ENCODE results near the gene ZNF10. TPM values are rescaled to one million over a fixed set of nuclear protein-coding genes. Genes with fewer than 3 reads are reported as not detected.
A peak's percentile ranks its signal among the peaks of the same experiment; 100 is the strongest.

ZNF10 gene
- total RNA-seq, 1 experiment from 2014 or later = 2.5 TPM

- no peak for DNase-seq (ENCODE audit: low spot score)
These were observed 71.5 kb downstream of the ZNF10 start for GRCh38 chr12:133201888-133202287.

DNA sequence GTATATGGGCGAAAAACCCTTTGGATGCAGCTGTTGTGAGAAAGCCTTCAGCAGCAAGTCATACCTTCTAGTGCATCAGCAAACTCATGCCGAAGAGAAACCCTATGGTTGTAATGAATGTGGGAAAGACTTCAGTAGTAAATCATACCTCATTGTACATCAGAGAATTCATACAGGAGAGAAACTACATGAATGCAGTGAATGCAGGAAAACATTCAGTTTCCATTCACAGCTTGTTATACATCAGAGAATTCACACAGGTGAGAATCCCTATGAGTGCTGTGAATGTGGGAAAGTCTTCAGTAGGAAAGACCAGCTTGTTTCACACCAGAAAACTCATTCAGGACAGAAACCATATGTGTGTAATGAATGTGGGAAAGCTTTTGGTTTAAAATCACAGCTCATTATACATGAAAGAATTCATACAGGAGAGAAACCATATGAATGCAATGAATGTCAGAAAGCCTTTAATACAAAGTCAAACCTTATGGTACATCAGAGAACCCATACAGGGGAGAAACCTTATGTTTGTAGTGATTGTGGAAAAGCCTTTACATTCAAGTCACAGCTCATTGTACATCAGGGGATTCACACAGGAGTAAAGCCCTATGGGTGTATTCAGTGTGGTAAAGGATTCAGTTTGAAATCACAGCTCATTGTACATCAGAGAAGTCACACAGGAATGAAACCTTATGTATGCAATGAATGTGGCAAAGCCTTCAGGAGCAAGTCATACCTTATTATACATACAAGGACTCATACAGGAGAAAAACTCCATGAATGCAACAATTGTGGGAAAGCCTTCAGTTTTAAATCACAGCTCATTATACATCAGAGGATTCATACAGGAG, 72.3 kb downstream of the ZNF10 start:
- no peak for DNase-seq (ENCODE audit: low spot score)

GRCh38 chr12:133203344-133204263, 73.2 kb downstream of the ZNF10 start:
- DNase-seq (ENCODE audit: low spot score) = peak; percentile 30

DNA sequence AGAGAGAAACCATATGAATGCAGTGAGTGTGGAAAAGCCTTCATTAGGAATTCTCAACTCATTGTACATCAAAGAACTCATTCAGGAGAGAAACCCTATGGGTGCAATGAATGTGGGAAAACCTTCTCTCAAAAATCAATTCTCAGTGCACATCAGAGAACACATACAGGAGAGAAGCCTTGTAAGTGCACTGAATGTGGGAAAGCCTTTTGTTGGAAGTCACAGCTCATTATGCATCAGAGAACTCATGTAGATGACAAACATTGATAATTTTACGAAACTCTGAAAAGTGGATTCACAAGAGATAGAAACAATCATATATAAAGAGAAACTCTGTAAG, 73.8 kb downstream of the ZNF10 start:
- DNase-seq (ENCODE audit: low spot score) = no peak

GRCh38 chr12:133206390-133206789, 76.0 kb downstream of the ZNF10 start:
- DNase-seq (ENCODE audit: low spot score) = no peak

Other genes with a start within 250 kb of the ZNF10 start
- gene CHFR, start 243.0 kb upstream of the ZNF10 start, total RNA-seq (2014; rRNA removed; shearing (Covaris generic)) = 7.8 and 8.0 TPM in 2 replicates
- gene ZNF605, start 174.3 kb upstream of the ZNF10 start, total RNA-seq (2014; rRNA removed; shearing (Covaris generic)) = not detected in 2 replicates
- 16.9 and 21.4 TPM in 2 replicates for gene ZNF26, start 144.3 kb upstream of the ZNF10 start, total RNA-seq (2014; rRNA removed; shearing (Covaris generic))
- 4.5 and 5.9 TPM in 2 replicates for gene ZNF84, start 93.1 kb upstream of the ZNF10 start, total RNA-seq (2014; rRNA removed; shearing (Covaris generic))
- 9.8 and 15.1 TPM in 2 replicates for gene ZNF140, start 49.7 kb upstream of the ZNF10 start, total RNA-seq (2014; rRNA removed; shearing (Covaris generic))
- gene ZNF891, start 353 bp upstream of the ZNF10 start, total RNA-seq (2014; rRNA removed; shearing (Covaris generic)) = 0.50 and 0.61 TPM in 2 replicates
- 8.9 and 21.8 TPM in 2 replicates for gene ZNF268, start 50.9 kb downstream of the ZNF10 start, total RNA-seq (2014; rRNA removed; shearing (Covaris generic))
- gene ANHX, start 105.2 kb downstream of the ZNF10 start, total RNA-seq (2014; rRNA removed; shearing (Covaris generic)) = not detected in 2 replicates